GM23248 (cell line): ENCODE results near the gene ABCC4. TPM values are rescaled to one million over a fixed set of nuclear protein-coding genes. Genes with fewer than 3 reads are reported as not detected.

Experiments
- DNase-seq: peaks from one replicate; pipeline ENCODE4 v3.0.0-alpha.2; 2015
- H2AFZ ChIP-seq: fragments of 200-600 bp; sonication (generic); 2 replicates; pipeline ENCODE4 v1.6.1; 2016; ENCODE audit warnings: antibody characterized with exemption
- H3F3A ChIP-seq: fragments of 200-600 bp; sonication (generic); 2 replicates; pipeline ENCODE4 v1.6.1; 2016; ENCODE audit warnings: mild to moderate bottlenecking, antibody characterized with exemption, mixed run types; ENCODE audit not compliant: insufficient read depth
- H3K27ac ChIP-seq: fragments of 200-600 bp; sonication (generic); 2 replicates; pipeline ENCODE4 v1.5.1; 2016; ENCODE audit warnings: mild to moderate bottlenecking
- H3K27me3 ChIP-seq: fragments of 200-600 bp; sonication (generic); replicated peaks from 2 replicates; pipeline ENCODE4 v1.6.1; 2016; ENCODE audit warnings: mild to moderate bottlenecking; ENCODE audit not compliant: insufficient read depth
- H3K36me3 ChIP-seq: fragments of 200-600 bp; sonication (generic); 2 replicates; pipeline ENCODE4 v1.6.1; 2016; ENCODE audit warnings: low read depth, mild to moderate bottlenecking
- H3K4me1 ChIP-seq: fragments of 200-600 bp; sonication (generic); 2 replicates; pipeline ENCODE4 v1.6.1; 2016; ENCODE audit warnings: mild to moderate bottlenecking; ENCODE audit not compliant: insufficient read depth
- H3K4me2 ChIP-seq: fragments of 200-600 bp; sonication (generic); one replicate; pipeline ENCODE4 v1.6.1; 2016; ENCODE audit warnings: mild to moderate bottlenecking; ENCODE audit not compliant: unreplicated experiment
- H3K4me3 ChIP-seq: fragments of 200-600 bp; sonication (generic); 2 replicates; pipeline ENCODE4 v1.5.1; 2016; ENCODE audit warnings: mild to moderate bottlenecking
- H3K79me2 ChIP-seq: fragments of 200-600 bp; sonication (generic); 2 replicates; pipeline ENCODE4 v1.6.1; 2016; ENCODE audit warnings: mild to moderate bottlenecking; ENCODE audit not compliant: insufficient read depth
- H3K9ac ChIP-seq: fragments of 200-600 bp; sonication (generic); 2 replicates; pipeline ENCODE4 v1.6.1; 2016; ENCODE audit warnings: mild to moderate bottlenecking
- H3K9me2 ChIP-seq: fragments of 200-600 bp; sonication (generic); 2 replicates; pipeline ENCODE4 v1.6.1; 2016; ENCODE audit warnings: mixed run types, mild to moderate bottlenecking, moderate library complexity; ENCODE audit not compliant: insufficient read depth
- H3K9me3 ChIP-seq: fragments of 200-600 bp; sonication (generic); one replicate; pipeline ENCODE4 v1.6.1; 2017; ENCODE audit warnings: low read depth
- H4K20me1 ChIP-seq: fragments of 200-600 bp; sonication (generic); 2 replicates; pipeline ENCODE4 v1.6.0; 2016; ENCODE audit not compliant: insufficient read depth
- EZH2 ChIP-seq: fragments of 200-600 bp; sonication (generic); IDR thresholded peaks from 2 replicates; pipeline ENCODE4 v1.6.1; 2018; ENCODE audit warnings: antibody characterized with exemption, mild to moderate bottlenecking; ENCODE audit not compliant: insufficient read depth, poor library complexity, severe bottlenecking
- EZH2phosphoT487 ChIP-seq: fragments of 200-600 bp; sonication (generic); IDR thresholded peaks from 2 replicates; pipeline ENCODE4 v1.6.1; 2018; ENCODE audit warnings: antibody characterized with exemption, moderate library complexity, mild to moderate bottlenecking, low read depth; ENCODE audit not compliant: insufficient read depth
- WGBS, 2 experiments: methylation state at CpG; one replicate each; pipeline ENCODE4 v1.1.6; 2015 to 2017; ENCODE audit warnings: low lambda C conversion rate in 2 of 2, low coverage in 1 of 2; ENCODE audit errors: missing lambda C conversion rate in 2 of 2; 5-methylcytosine and 5-hydroxymethylcytosine counted together
- in situ Hi-C: fragments of 300-500 bp; cut with MboI; formaldehyde crosslinking; loops from 2 replicates; pipeline ENCODE4 v1.15.0; 2020
- polyA plus RNA-seq: library from polyadenylated mRNA; unstranded; fragments of >200 nt; fragmentation: Nextera tagmentation; extraction: Ambion mirVana; gene quantifications from 2 replicates; pipeline ENCODE4 v1.2.1, GENCODE V29; 2016
- total RNA-seq: library from RNA; depleted of rRNA; stranded (reverse); fragments of >200 nt; shearing (Covaris generic); gene quantifications from 2 replicates; pipeline ENCODE4 v1.2.3, GENCODE V29; 2014

Gene ABCC4
- total and polyA plus RNA-seq, 2 experiments from 2014 or later: 3.9 to 11.2 TPM

GRCh38 chr13:95098916-95099315 is 202.3 kb downstream of the ABCC4 start:
- H3K36me3 ChIP-seq: no peaks in the 10 kb centered on the region
- TF ChIP-seq EZH2: no peak
- no peak for TF ChIP-seq EZH2phosphoT487
- 78 to 82% methylated on average over 2 of the region's 2 CpGs for WGBS, 2 experiments
- no peaks in the 10 kb centered on the region for H3K9me3 ChIP-seq
- peaks cover 5% of the 10 kb centered on the region; the same call in 1 of the 2 replicates for H3K4me1 ChIP-seq
- H2AFZ ChIP-seq: no peak overlapping the region
- no peak overlapping the region for H3K27ac ChIP-seq
- no peak overlapping the region for H3K4me3 ChIP-seq
- DNase-seq: no peak
- H3K9me2 ChIP-seq: no peaks in the 10 kb centered on the region
- H4K20me1 ChIP-seq: no peaks in the 10 kb centered on the region
- H3F3A ChIP-seq: no peaks in the 10 kb centered on the region
- no peak overlapping the region for H3K4me2 ChIP-seq
- H3K9ac ChIP-seq: no peak overlapping the region
- no peaks in the 10 kb centered on the region for H3K79me2 ChIP-seq
- H3K27me3 ChIP-seq: no peaks in the 10 kb centered on the region
- in situ Hi-C loops: no loop called here

- Histone ChIP-seq H3K27me3 (no peaks in the 10 kb centered on the region), H3K4me2 (no peak overlapping the region), H4K20me1 (no peaks in the 10 kb centered on the region), H3K9me3 (no peaks in the 10 kb centered on the region), H3F3A (no peaks in the 10 kb centered on the region), H3K79me2 (no peaks in the 10 kb centered on the region), H3K4me3 (no peak overlapping the region), H3K9ac (no peak overlapping the region), H2AFZ (no peak overlapping the region), H3K27ac (no peak overlapping the region), H3K9me2 (no peaks in the 10 kb centered on the region), H3K4me1 (peaks cover 8% of the 10 kb centered on the region; the same call in 1 of the 2 replicates), H3K36me3 (no peaks in the 10 kb centered on the region)
- DNase-seq: no peak
- TF ChIP-seq EZH2phosphoT487 (no peak), EZH2 (no peak)
- in situ Hi-C loops: no loop called here
- WGBS, 2 experiments: 92 to 97% methylated on average over 3 of the region's 3 CpGs
These were observed 209.5 kb downstream of the ABCC4 start for GRCh38 chr13:95091755-95092154.

GRCh38 chr13:95087746-95088305 is 213.4 kb downstream of the ABCC4 start:
- Histone ChIP-seq H3K9me3 (no peaks in the 10 kb centered on the region), H3K36me3 (no peaks in the 10 kb centered on the region), H4K20me1 (no peaks in the 10 kb centered on the region), H3K4me2 (no peak overlapping the region), H3K27ac (no peak overlapping the region), H2AFZ (no peak overlapping the region), H3K4me1 (peaks cover 8% of the 10 kb centered on the region; the same call in 1 of the 2 replicates), H3K27me3 (no peaks in the 10 kb centered on the region), H3K9me2 (no peaks in the 10 kb centered on the region), H3K4me3 (no peak overlapping the region), H3K79me2 (no peaks in the 10 kb centered on the region), H3K9ac (no peak overlapping the region), H3F3A (0 out of 2 replicates have a peak, but pooled peaks cover 12% of the 10 kb centered on the region)
- peak; percentile 8 for DNase-seq
- in situ Hi-C loops: no loop called here
- WGBS, 2 experiments: 84 to 85% methylated on average over 3 of the region's 3 CpGs
- TF ChIP-seq EZH2 (no peak), EZH2phosphoT487 (no peak)

- Histone ChIP-seq H2AFZ (no peak overlapping the region), H3K79me2 (no peaks in the 10 kb centered on the region)
- no peak for DNase-seq
These were observed 214.5 kb downstream of the ABCC4 start for GRCh38 chr13:95086761-95087160.

GRCh38 chr13:95083758-95084157 is 217.5 kb downstream of the ABCC4 start:
- Histone ChIP-seq H3K27ac (peak overlapping the region; percentile 11; the same call in 1 of the 2 replicates), H3K79me2 (no peaks in the 10 kb centered on the region), H3F3A (0 out of 2 replicates have a peak, but pooled peaks cover 12% of the 10 kb centered on the region), H3K36me3 (no peaks in the 10 kb centered on the region), H3K27me3 (no peaks in the 10 kb centered on the region), H3K9ac (no peak overlapping the region), H2AFZ (no peak overlapping the region), H3K4me3 (no peak overlapping the region), H3K9me2 (no peaks in the 10 kb centered on the region), H4K20me1 (no peaks in the 10 kb centered on the region), H3K4me1 (peaks cover 8% of the 10 kb centered on the region; the same call in 1 of the 2 replicates), H3K4me2 (no peak overlapping the region), H3K9me3 (no peaks in the 10 kb centered on the region)
- in situ Hi-C loops: no loop called here
- 3 to 8% methylated on average over 3 of the region's 3 CpGs for WGBS, 2 experiments
- peak; percentile 84 for DNase-seq
- TF ChIP-seq EZH2phosphoT487 (no peak), EZH2 (no peak)

More at GRCh38 chr13:95086761-95087160, 214.5 kb downstream of the ABCC4 start:
- no peaks in the 10 kb centered on the region for H3K9me2 ChIP-seq
- H3K9me3 ChIP-seq: no peaks in the 10 kb centered on the region
- H3K27ac ChIP-seq: no peak overlapping the region
- H3K4me2 ChIP-seq: no peak overlapping the region
- in situ Hi-C loops: no loop called here
- no peaks in the 10 kb centered on the region for H3K36me3 ChIP-seq
- peaks cover 8% of the 10 kb centered on the region; the same call in 1 of the 2 replicates for H3K4me1 ChIP-seq
- no peaks in the 10 kb centered on the region for H4K20me1 ChIP-seq
- WGBS, 2 experiments: 96 to 100% methylated on average over 2 of the region's 2 CpGs
- TF ChIP-seq EZH2phosphoT487 (no peak), EZH2 (no peak)
- 0 out of 2 replicates have a peak, but pooled peaks cover 12% of the 10 kb centered on the region for H3F3A ChIP-seq
- H3K9ac ChIP-seq: no peak overlapping the region
- H3K4me3 ChIP-seq: no peak overlapping the region
- H3K27me3 ChIP-seq: no peaks in the 10 kb centered on the region
